Prostate gland (tissue), 2 donors: ENCODE measurements around the gene GPR17.

ENCODE experiments used
- CTCF ChIP-seq, 4 experiments: fragments of 200-600 bp in 2 of 4; fragments of 450-650 bp in 2 of 4; sonication (generic) in 2 of 4; IDR thresholded peaks; 1 replicate in 3 of 4; 2 replicates in 1 of 4; pipeline ENCODE4 v1.5.1; 2016 to 2019; ENCODE audit warnings: antibody characterized with exemption in 4 of 4, mild to moderate bottlenecking in 2 of 4, moderate library complexity in 2 of 4
- POLR2A ChIP-seq: fragments of 450-650 bp; IDR thresholded peaks from one replicate; pipeline ENCODE4 v1.6.1; 2016; ENCODE audit warnings: antibody characterized with exemption, mild to moderate bottlenecking

DNA sequence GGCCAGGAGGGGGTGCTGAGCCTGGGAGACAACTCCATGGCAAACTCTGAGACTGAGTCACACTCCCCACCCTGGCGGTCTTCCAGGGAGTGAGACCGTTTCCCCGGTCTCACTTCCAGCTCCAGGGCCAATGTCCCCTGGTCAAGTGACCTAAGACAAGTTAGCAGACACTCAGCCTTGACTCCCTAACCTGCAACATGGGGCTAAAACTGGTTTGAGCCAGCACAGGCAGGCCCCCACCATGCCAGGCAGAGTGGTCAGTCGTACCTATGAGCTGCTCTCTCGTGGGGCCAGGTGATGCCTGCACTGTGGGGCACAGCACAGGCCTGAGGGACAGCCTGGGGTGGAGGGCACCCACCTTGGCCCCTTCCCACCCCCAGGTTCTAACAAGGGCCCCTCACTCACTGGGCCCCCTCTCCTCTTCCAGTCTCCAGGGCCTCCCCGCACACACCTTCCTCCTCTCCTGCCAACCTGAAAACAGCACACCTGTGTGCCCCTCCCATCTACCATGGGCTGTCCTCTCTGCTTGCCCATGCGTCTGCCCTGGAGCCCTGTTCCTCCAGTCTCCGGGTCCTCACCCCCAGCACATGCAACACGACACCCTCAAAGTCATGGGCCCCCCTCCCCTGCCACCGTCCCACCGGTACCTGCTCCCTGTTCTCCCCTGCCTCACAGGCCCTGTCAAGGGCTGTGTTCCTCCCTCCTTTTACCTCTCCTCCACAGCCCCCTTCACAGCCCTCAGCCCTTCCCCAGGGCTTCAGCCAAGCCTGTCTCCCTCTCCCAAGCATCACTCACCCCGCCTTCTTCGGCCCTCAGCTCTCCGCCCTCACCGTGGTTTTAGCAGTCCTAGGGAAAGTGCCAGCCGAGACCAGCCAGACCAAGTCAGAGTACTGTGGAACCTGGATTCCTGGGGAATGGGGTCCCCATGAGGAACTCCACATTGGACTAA, 1.6 kb downstream of the GPR17 start:
- TF ChIP-seq CTCF (IDR thresholded peaks at IDR 0.05) (no peak), POLR2A (no peak)
